ENCODE data around the gene CDCA5.

The CDCA5 gene

GRCh38 chr11:65102142-65103095 lies 18.6 kb upstream of the CDCA5 start:
- in situ Hi-C loops (cut with HindIII; ENCODE audit: low sequenced_read_pairs) = no loop called here

GRCh38 chr11:65100674-65101350 lies 17.0 kb upstream of the CDCA5 start:
- DNase-seq (ENCODE audit: low read depth) = no peak
- no peak for TF ChIP-seq CTCF (IDR thresholded peaks at IDR 0.05; ENCODE audit: low read depth, low read length, missing control alignments)
- in situ Hi-C loops (cut with HindIII; ENCODE audit: low sequenced_read_pairs) = no loop called here
- no peak overlapping the region for H3K4me3 ChIP-seq (ENCODE audit: low read depth, low read length)

More at GRCh38 chr11:65102142-65103095, 18.6 kb upstream of the CDCA5 start:
- DNase-seq (ENCODE audit: low read depth) = no peak
- H3K4me3 ChIP-seq (ENCODE audit: low read depth, low read length) = no peak overlapping the region
- TF ChIP-seq CTCF (IDR thresholded peaks at IDR 0.05; ENCODE audit: low read depth, low read length, missing control alignments) = no peak

GRCh38 chr11:65096926-65097325 lies 13.1 kb upstream of the CDCA5 start:
- no peak for DNase-seq (ENCODE audit: low read depth)
- no peak for TF ChIP-seq CTCF (IDR thresholded peaks at IDR 0.05; ENCODE audit: low read depth, low read length, missing control alignments)
- in situ Hi-C loops (cut with HindIII; ENCODE audit: low sequenced_read_pairs) = no loop called here
- peak overlapping the region; percentile 71 for H3K4me3 ChIP-seq (ENCODE audit: low read depth, low read length)

- TF ChIP-seq CTCF (IDR thresholded peaks at IDR 0.05; ENCODE audit: low read depth, low read length, missing control alignments) = no peak
- peak within 1 kb of the TSS; percentile 71 for H3K4me3 ChIP-seq (ENCODE audit: low read depth, low read length)
- in situ Hi-C loops (cut with HindIII; ENCODE audit: low sequenced_read_pairs) = no loop called here
- DNase-seq (ENCODE audit: low read depth) = peak; percentile 83
Observed at GRCh38 chr11:65095974-65096806, 12.3 kb upstream of the CDCA5 start, which contains the start of gene VPS51. TSS of gene VPS51 (plus strand) at chr11:65096214. CDS start at chr11:65096251, 37 bp downstream.

- in situ Hi-C loops (cut with HindIII; ENCODE audit: low sequenced_read_pairs) = no loop called here
- TF ChIP-seq CTCF (IDR thresholded peaks at IDR 0.05; ENCODE audit: low read depth, low read length, missing control alignments) = no peak
- no peak for DNase-seq (ENCODE audit: low read depth)
- H3K4me3 ChIP-seq (ENCODE audit: low read depth, low read length) = peak overlapping the region; percentile 71
Observed at GRCh38 chr11:65095427-65095826, 11.6 kb upstream of the CDCA5 start.

GRCh38 chr11:65090628-65091027 lies 6.8 kb upstream of the CDCA5 start:
- in situ Hi-C loops (cut with HindIII; ENCODE audit: low sequenced_read_pairs) = no loop called here
- H3K4me3 ChIP-seq (ENCODE audit: low read depth, low read length) = no peak overlapping the region
- DNase-seq (ENCODE audit: low read depth) = no peak
- TF ChIP-seq CTCF (IDR thresholded peaks at IDR 0.05; ENCODE audit: low read depth, low read length, missing control alignments) = no peak

Measured in astrocyte of the cerebellum (primary cell).